K562 (cell line): ENCODE results near the gene ENSA. TPM values are rescaled to one million over a fixed set of nuclear protein-coding genes. Genes with fewer than 3 reads are reported as not detected.

ENCODE experiments used
- BRD9 ChIP-seq: fragments of 450-650 bp; IDR thresholded peaks from 2 replicates; pipeline ENCODE4 v1.6.1; 2018; ENCODE audit warnings: low read depth; ENCODE audit not compliant: partially characterized antibody
- CBX3 ChIP-seq, 2 experiments: IDR thresholded peaks; 1 replicate in 1 of 2; 2 replicates in 1 of 2; pipeline ENCODE4 v1.6.1; 2012; ENCODE audit warnings: inconsistent platforms in 2 of 2, low read length in 2 of 2, borderline replicate concordance in 1 of 2, control low read depth in 1 of 2
- COPS2 ChIP-seq: fragments of 450-650 bp; conservative IDR thresholded peaks from 2 replicates; pipeline ENCODE4 v1.6.1; 2016; ENCODE audit warnings: mild to moderate bottlenecking, moderate library complexity
- CREM ChIP-seq: IDR thresholded peaks from 2 replicates; pipeline ENCODE4 v1.6.1; 2014; ENCODE audit warnings: antibody characterized with exemption, low read depth
- ETV6 ChIP-seq, 3 experiments: fragments of 150-350 bp in 1 of 3; sonication (generic) in 1 of 3; formaldehyde crosslinking in 1 of 3; IDR thresholded peaks; 2 replicates each; pipeline versions ENCODE4 v1.6.1 to v1.8.0; 2014 to 2022; ENCODE audit warnings: borderline replicate concordance in 2 of 3, low read depth in 2 of 3, antibody characterized with exemption in 1 of 3, low read length in 1 of 3, mild to moderate bottlenecking in 1 of 3, missing genetic modification reagents in 1 of 3
- MEF2A ChIP-seq: IDR thresholded peaks from 2 replicates; pipeline ENCODE4 v1.6.1; 2011; ENCODE audit warnings: low read depth, mild to moderate bottlenecking, low read length, moderate library complexity; ENCODE audit not compliant: control insufficient read depth
- MYBL2 ChIP-seq, 2 experiments: fragments of 450-650 bp in 1 of 2; sonication (generic) in 1 of 2; formaldehyde crosslinking in 1 of 2; IDR thresholded peaks; 2 replicates each; pipeline versions ENCODE4 v1.6.1 to v1.8.1; 2017 to 2022; ENCODE audit warnings: borderline replicate concordance in 1 of 2, inconsistent platforms in 1 of 2, low read depth in 1 of 2, mild to moderate bottlenecking in 1 of 2, missing genetic modification reagents in 1 of 2, moderate library complexity in 1 of 2
- NELFE ChIP-seq: IDR thresholded peaks from 2 replicates; pipeline ENCODE4 v1.6.1; 2011; ENCODE audit warnings: mild to moderate bottlenecking; ENCODE audit not compliant: insufficient read depth, insufficient read length
- PHB ChIP-seq: fragments of 250-450 bp; sonication (Bioruptor Pico); IDR thresholded peaks from 2 replicates; pipeline ENCODE4 v1.5.0; 2021
- POLR3A ChIP-seq: IDR thresholded peaks from 2 replicates; pipeline ENCODE4 v1.6.1; 2011; ENCODE audit warnings: borderline replicate concordance, mild to moderate bottlenecking, moderate library complexity; ENCODE audit not compliant: insufficient read length, insufficient read depth; ENCODE audit errors: extremely low read depth
- PTTG1 ChIP-seq: fragments of 450-650 bp; IDR thresholded peaks from 2 replicates; pipeline ENCODE4 v1.6.1; 2016; ENCODE audit warnings: low read depth, mild to moderate bottlenecking, missing genetic modification characterization, missing compliant biosample characterization
- RCOR1 ChIP-seq, 2 experiments: IDR thresholded peaks; 2 replicates each; pipeline ENCODE4 v1.6.1; 2012; ENCODE audit warnings: low read depth in 2 of 2, low read length in 2 of 2, borderline replicate concordance in 1 of 2, improper control_type of control experiment in 1 of 2
- SMARCC2 ChIP-seq: fragments of 450-650 bp; IDR thresholded peaks from 2 replicates; pipeline ENCODE4 v1.6.1; 2017; ENCODE audit warnings: antibody characterized with exemption, moderate library complexity, mild to moderate bottlenecking, low read depth
- SNRNP70 ChIP-seq: fragments of 200-400 bp; formaldehyde crosslinking; optimal IDR thresholded peaks from 2 replicates; pipeline ENCODE3; 2017; ENCODE audit warnings: low read depth, low read length
- TAF1 ChIP-seq: IDR thresholded peaks from 2 replicates; pipeline ENCODE4 v1.6.1; 2011; ENCODE audit warnings: mild to moderate bottlenecking, low read length, moderate library complexity; ENCODE audit not compliant: insufficient read depth, control insufficient read depth, severe bottlenecking; ENCODE audit errors: extremely low read depth
- TEAD4 ChIP-seq, 2 experiments: sonication (generic) in 1 of 2; formaldehyde crosslinking in 1 of 2; IDR thresholded peaks; 2 replicates each; pipeline versions ENCODE4 v1.6.1 to v1.8.0; 2012 to 2022; ENCODE audit warnings: borderline replicate concordance in 1 of 2, inconsistent platforms in 1 of 2, low read length in 1 of 2, mild to moderate bottlenecking in 1 of 2, missing genetic modification reagents in 1 of 2
- ZBTB7A ChIP-seq: IDR thresholded peaks from 2 replicates; pipeline ENCODE4 v1.6.1; 2011; ENCODE audit warnings: low read depth, mild to moderate bottlenecking, low read length, moderate library complexity, borderline replicate concordance; ENCODE audit not compliant: control insufficient read depth
- ZNF24 ChIP-seq: fragments of 450-650 bp; IDR thresholded peaks from 2 replicates; pipeline ENCODE4 v1.6.1; 2016
- ZNF253 ChIP-seq: fragments of 250-450 bp; sonication (Bioruptor Pico); conservative IDR thresholded peaks from 2 replicates; pipeline ENCODE4 v1.6.1; 2021; ENCODE audit warnings: mild to moderate bottlenecking
- ZNF668 ChIP-seq: fragments of 250-450 bp; sonication (Bioruptor Pico); IDR thresholded peaks from 2 replicates; pipeline ENCODE4 v1.8.0; 2022; ENCODE audit warnings: mild to moderate bottlenecking, inconsistent platforms
- ZZZ3 ChIP-seq: fragments of 450-650 bp; IDR thresholded peaks from 2 replicates; pipeline ENCODE4 v1.6.1; 2016; ENCODE audit warnings: antibody characterized with exemption, mild to moderate bottlenecking, moderate library complexity
- polyA plus RNA-seq, 8 experiments: library from polyadenylated mRNA; depleted of rRNA in 4 of 8; stranded (reverse) in 5 of 8; unstranded in 3 of 8; fragments of >200 nt; fragmentation: Nextera tagmentation in 2 of 8; fragmentation: Illumina TruSeq in 1 of 8; extraction: Ambion mirVana in 2 of 8; extraction: Trizol in 1 of 8; gene quantifications; 2 replicates each; pipeline versions ENCODE4 v1.2.1 to v1.2.3, GENCODE V29; 2011 to 2014; ENCODE audit warnings: inconsistent platforms in 1 of 8, missing spikeins in 1 of 8
- total RNA-seq, 7 experiments: library from RNA; depleted of rRNA in 6 of 7; stranded (reverse); fragments of >200 nt in 6 of 7; fragmentation: Illumina TruSeq in 2 of 7; extraction: Trizol in 2 of 7; gene quantifications; 2 replicates each; pipeline versions ENCODE4 v1.2.1 to v1.2.3, GENCODE V29; 2011 to 2021; ENCODE audit warnings: low replicate concordance in 1 of 7
- TF ChIP-seq, protein P1 (sequence below): fragments of 450-650 bp; IDR thresholded peaks from 2 replicates; pipeline ENCODE4 v1.6.1; 2018; ENCODE audit warnings: mild to moderate bottlenecking, low read depth; ENCODE audit not compliant: partially characterized antibody
- TF ChIP-seq, protein P2 (sequence below): fragments of 450-650 bp; formaldehyde crosslinking; IDR thresholded peaks from 2 replicates; pipeline ENCODE4 v1.4.0; 2020; ENCODE audit warnings: mild to moderate bottlenecking, moderate library complexity
- TF ChIP-seq, protein P3 (sequence below): sonication (generic); formaldehyde crosslinking; IDR thresholded peaks from 2 replicates; pipeline ENCODE4 v1.8.0; 2022; ENCODE audit warnings: mild to moderate bottlenecking, missing genetic modification reagents

The ENSA gene
- total and polyA plus RNA-seq, 9 of the 15 experiments (the other 6 are each of a cell fraction or from before 2014, with no cell fraction given): 68.1 to 605 (median 188) TPM

DNA sequence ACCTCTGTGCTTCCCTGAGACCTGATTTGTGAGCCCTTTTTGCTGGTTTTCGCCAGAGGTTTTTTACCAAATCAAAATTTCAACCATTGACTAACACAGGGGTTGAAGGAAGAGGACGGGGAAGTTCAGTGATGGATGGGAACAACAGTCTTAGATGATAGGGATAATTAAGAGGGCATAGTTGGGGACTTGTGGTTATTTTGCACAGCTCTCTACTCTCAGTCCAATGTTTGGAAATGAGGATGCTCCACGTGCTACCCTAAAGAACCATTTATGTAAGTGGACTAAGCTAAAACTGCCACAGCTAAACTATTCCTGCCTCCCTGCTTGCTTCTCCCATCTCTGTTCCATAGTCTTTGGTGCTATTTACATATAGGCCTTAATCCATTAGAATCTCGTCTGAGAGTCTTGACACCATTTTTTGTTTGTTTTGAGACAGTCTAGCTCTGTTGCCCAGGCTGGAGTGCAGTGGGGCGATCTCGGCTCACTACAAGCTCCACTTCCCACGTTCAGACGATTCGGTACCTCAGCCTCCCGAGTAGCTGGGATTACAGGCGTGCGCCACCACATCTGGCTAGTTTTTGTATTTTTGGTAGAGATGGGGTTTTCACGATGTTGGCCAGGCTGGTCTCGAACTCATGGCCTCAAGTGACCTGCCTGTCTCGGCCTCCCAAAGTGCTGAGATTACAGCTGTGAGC lies 49.3 kb downstream of the ENSA start (continued):
- TF ChIP-seq ETV6 (IDR thresholded peaks at IDR 0.05; ENCODE audit: borderline replicate concordance in 1 of 2, low read depth in 2 of 2, low read length in 1 of 2): no peak
- TF ChIP-seq ETV6 (CRISPR knock-in tag; IDR thresholded peaks at IDR 0.05; ENCODE audit: borderline replicate concordance): no peak
- TF ChIP-seq, protein P1, sequence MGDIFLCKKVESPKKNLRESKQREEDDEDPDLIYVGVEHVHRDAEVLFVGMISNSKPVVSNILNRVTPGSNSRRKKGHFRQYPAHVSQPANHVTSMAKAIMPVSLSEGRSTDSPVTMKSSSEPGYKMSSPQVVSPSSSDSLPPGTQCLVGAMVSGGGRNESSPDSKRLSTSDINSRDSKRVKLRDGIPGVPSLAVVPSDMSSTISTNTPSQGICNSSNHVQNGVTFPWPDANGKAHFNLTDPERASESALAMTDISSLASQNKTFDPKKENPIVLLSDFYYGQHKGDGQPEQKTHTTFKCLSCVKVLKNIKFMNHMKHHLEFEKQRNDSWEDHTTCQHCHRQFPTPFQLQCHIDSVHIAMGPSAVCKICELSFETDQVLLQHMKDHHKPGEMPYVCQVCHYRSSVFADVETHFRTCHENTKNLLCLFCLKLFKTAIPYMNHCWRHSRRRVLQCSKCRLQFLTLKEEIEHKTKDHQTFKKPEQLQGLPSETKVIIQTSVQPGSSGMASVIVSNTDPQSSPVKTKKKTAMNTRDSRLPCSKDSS: no peak
- TF ChIP-seq, protein P2, sequence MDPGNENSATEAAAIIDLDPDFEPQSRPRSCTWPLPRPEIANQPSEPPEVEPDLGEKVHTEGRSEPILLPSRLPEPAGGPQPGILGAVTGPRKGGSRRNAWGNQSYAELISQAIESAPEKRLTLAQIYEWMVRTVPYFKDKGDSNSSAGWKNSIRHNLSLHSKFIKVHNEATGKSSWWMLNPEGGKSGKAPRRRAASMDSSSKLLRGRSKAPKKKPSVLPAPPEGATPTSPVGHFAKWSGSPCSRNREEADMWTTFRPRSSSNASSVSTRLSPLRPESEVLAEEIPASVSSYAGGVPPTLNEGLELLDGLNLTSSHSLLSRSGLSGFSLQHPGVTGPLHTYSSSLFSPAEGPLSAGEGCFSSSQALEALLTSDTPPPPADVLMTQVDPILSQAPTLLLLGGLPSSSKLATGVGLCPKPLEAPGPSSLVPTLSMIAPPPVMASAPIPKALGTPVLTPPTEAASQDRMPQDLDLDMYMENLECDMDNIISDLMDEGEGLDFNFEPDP: no peak
- TF ChIP-seq CBX3 (IDR thresholded peaks at IDR 0.05; ENCODE audit: borderline replicate concordance in 1 of 2, low read length in 2 of 2): no peak
- TF ChIP-seq TEAD4 (IDR thresholded peaks at IDR 0.05; ENCODE audit: low read length): no peak
- no peak for TF ChIP-seq TEAD4 (CRISPR knock-in tag; IDR thresholded peaks at IDR 0.05; ENCODE audit: borderline replicate concordance)
- TF ChIP-seq ZNF24: no peak
- no peak for TF ChIP-seq TAF1
- no peak for TF ChIP-seq RCOR1 (IDR thresholded peaks at IDR 0.05; ENCODE audit: borderline replicate concordance in 1 of 2, low read depth in 2 of 2, low read length in 2 of 2)
- peak; percentile 82 for TF ChIP-seq BRD9
- TF ChIP-seq SMARCC2: no peak
- TF ChIP-seq MYBL2 (IDR thresholded peaks at IDR 0.05; ENCODE audit: low read depth): no peak
- TF ChIP-seq MYBL2 (CRISPR knock-in tag; IDR thresholded peaks at IDR 0.05; ENCODE audit: borderline replicate concordance): no peak
- no peak for TF ChIP-seq ZNF668
- TF ChIP-seq PTTG1 (tag): no peak
- no peak for TF ChIP-seq PHB (CRISPR knock-in tag)
- TF ChIP-seq COPS2: no peak
- TF ChIP-seq MEF2A: no peak
- no peak for TF ChIP-seq POLR3A
- TF ChIP-seq ZZZ3: no peak
- no peak for TF ChIP-seq ZNF253 (CRISPR knock-in tag)
- TF ChIP-seq, protein P3, sequence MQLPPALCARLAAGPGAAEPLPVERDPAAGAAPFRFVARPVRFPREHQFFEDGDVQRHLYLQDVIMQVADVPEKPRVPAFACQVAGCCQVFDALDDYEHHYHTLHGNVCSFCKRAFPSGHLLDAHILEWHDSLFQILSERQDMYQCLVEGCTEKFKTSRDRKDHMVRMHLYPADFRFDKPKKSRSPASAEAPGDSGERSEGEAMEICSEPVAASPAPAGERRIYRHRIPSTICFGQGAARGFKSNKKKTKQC (CRISPR knock-in tag): peak; percentile 36; the same call in 1 of the 2 replicates
- no peak for TF ChIP-seq SNRNP70
- no peak for TF ChIP-seq CREM
- no peak for TF ChIP-seq NELFE
- TF ChIP-seq ZBTB7A: no peak
